A549 (cell line): ENCODE results near the gene PAM16. TPM values are rescaled to one million over a fixed set of nuclear protein-coding genes. Genes with fewer than 3 reads are reported as not detected.

Experiments
- ATAC-seq, 2 experiments: fragments of 200-7000 bp in 1 of 2; fragments of >200 bp in 1 of 2; cut with Nextera tagmentation in 1 of 2; cut with Tn5 transposase in 1 of 2; 3 replicates each; pipeline versions ENCODE4 v1.8.0 to v1.9.1; 2018 to 2020; ENCODE audit warnings: mild to moderate bottlenecking in 1 of 2, moderate library complexity in 1 of 2
- CTCF ChIA-PET: fragments of 300-600 bp; sonication (Branson Sonifier 250); formaldehyde crosslinking; extraction: SDS; loops from one replicate; lab custom pipeline; 2021; ENCODE audit warnings: antibody characterized with exemption, inconsistent platforms; lab: Yijun Ruan, JAX
- POLR2A ChIA-PET: fragments of 350-600 bp; formaldehyde crosslinking; extraction: SDS; loops from one replicate; lab custom pipeline; 2021; ENCODE audit warnings: antibody characterized with exemption, inconsistent platforms; lab: Yijun Ruan, JAX
- DNase-seq, 2 experiments: peaks; one replicate each; pipeline versions ENCODE4 v3.0.0 to v3.0.0-alpha.2; 2011 to 2016; ENCODE audit warnings: low read depth in 1 of 2, low spot score in 1 of 2
- FAIRE-seq: peaks from 2 replicates; lab custom pipeline; 2011; peaks lifted over from hg19 to GRCh38; lab: Jason Lieb, UNC
- H3K27ac ChIP-seq, 2 experiments: fragments of >200 bp; sonication (Bioruptor Twin); formaldehyde crosslinking; 3 replicates each; pipeline ENCODE4 v1.5.1; 2016 to 2017
- H3K4me1 ChIP-seq: fragments of >200 bp; sonication (Bioruptor Twin); formaldehyde crosslinking; 3 replicates; pipeline ENCODE4 v1.6.1; 2016
- H3K4me2 ChIP-seq: fragments of >200 bp; sonication (Bioruptor Twin); formaldehyde crosslinking; 3 replicates; pipeline ENCODE4 v1.6.1; 2016
- H3K4me3 ChIP-seq: fragments of >200 bp; sonication (Bioruptor Twin); formaldehyde crosslinking; 3 replicates; pipeline ENCODE4 v1.5.1; 2016
- H3K9me3 ChIP-seq: fragments of >200 bp; sonication (Bioruptor Twin); formaldehyde crosslinking; 3 replicates; pipeline ENCODE4 v1.6.1; 2016
- ATOH8 ChIP-seq: fragments of 250-450 bp; sonication (Bioruptor Pico); IDR thresholded peaks from 2 replicates; pipeline ENCODE4 v1.5.0; 2020; ENCODE audit warnings: low read depth, mild to moderate bottlenecking, moderate library complexity
- BCL3 ChIP-seq: fragments of >200 bp; sonication (Bioruptor Twin); formaldehyde crosslinking; IDR thresholded peaks from 3 replicates; pipeline ENCODE4 v1.6.1; 2016
- CBX8 ChIP-seq: fragments of 200-600 bp; sonication (generic); IDR thresholded peaks from 2 replicates; pipeline ENCODE4 v1.6.1; 2016
- CHD4 ChIP-seq: fragments of 200-600 bp; sonication (generic); IDR thresholded peaks from 2 replicates; pipeline ENCODE4 v1.6.1; 2016; ENCODE audit warnings: antibody characterized with exemption, mild to moderate bottlenecking, borderline replicate concordance
- ELK1 ChIP-seq: fragments of 150-350 bp; IDR thresholded peaks from 2 replicates; pipeline ENCODE4 v1.6.1; 2014; ENCODE audit warnings: low read depth, mild to moderate bottlenecking, low read length
- JUN ChIP-seq, 2 experiments: fragments of >200 bp; sonication (Bioruptor Twin); formaldehyde crosslinking; IDR thresholded peaks; 2 replicates in 1 of 2; 3 replicates in 1 of 2; pipeline ENCODE4 v1.6.1; 2016 to 2017
- JUNB ChIP-seq: fragments of >200 bp; sonication (Bioruptor Twin); formaldehyde crosslinking; IDR thresholded peaks from 2 replicates; pipeline ENCODE4 v1.6.1; 2016
- KDM5A ChIP-seq: fragments of 200-600 bp; sonication (generic); IDR thresholded peaks from 2 replicates; pipeline ENCODE4 v1.6.1; 2016; ENCODE audit warnings: antibody characterized with exemption, mild to moderate bottlenecking
- NPAS2 ChIP-seq: fragments of 250-450 bp; sonication (Bioruptor Pico); IDR thresholded peaks from 2 replicates; pipeline ENCODE4 v1.8.0; 2022; ENCODE audit warnings: mild to moderate bottlenecking, moderate library complexity, borderline replicate concordance
- PBX3 ChIP-seq: IDR thresholded peaks from 2 replicates; pipeline ENCODE4 v1.6.1; 2012
- PHF8 ChIP-seq: fragments of 200-600 bp; sonication (generic); IDR thresholded peaks from 2 replicates; pipeline ENCODE4 v1.6.1; 2016; ENCODE audit warnings: low read depth, mild to moderate bottlenecking, antibody characterized with exemption, moderate library complexity, borderline replicate concordance
- POLR2AphosphoS2 ChIP-seq: conservative IDR thresholded peaks from 2 replicates; pipeline ENCODE4 v1.6.1; 2012; ENCODE audit warnings: low read length, improper control_type of control experiment, inconsistent platforms
- RAD21 ChIP-seq, 2 experiments: fragments of >200 bp in 1 of 2; sonication (Bioruptor Twin) in 1 of 2; formaldehyde crosslinking in 1 of 2; IDR thresholded peaks in 1 of 2; conservative IDR thresholded peaks in 1 of 2; 2 replicates in 1 of 2; 3 replicates in 1 of 2; pipeline ENCODE4 v1.6.1; 2012 to 2018; ENCODE audit warnings: inconsistent platforms in 1 of 2
- RARB ChIP-seq: fragments of 250-450 bp; sonication (Bioruptor Pico); IDR thresholded peaks from 2 replicates; pipeline ENCODE4 v1.8.0; 2021; ENCODE audit warnings: mild to moderate bottlenecking, moderate library complexity
- RCOR1 ChIP-seq: fragments of 150-350 bp; IDR thresholded peaks from 2 replicates; pipeline ENCODE4 v1.6.1; 2014; ENCODE audit warnings: antibody characterized with exemption, low read length, low read depth
- SREBF2 ChIP-seq: fragments of 450-650 bp; IDR thresholded peaks from 2 replicates; pipeline ENCODE4 v1.6.1; 2014; ENCODE audit warnings: mild to moderate bottlenecking, moderate library complexity
- TP53 ChIP-seq: fragments of 250-450 bp; sonication (Bioruptor Pico); IDR thresholded peaks from 2 replicates; pipeline ENCODE4 v1.5.0; 2021; ENCODE audit warnings: mild to moderate bottlenecking, moderate library complexity
- USF2 ChIP-seq: fragments of 450-650 bp; IDR thresholded peaks from 2 replicates; pipeline ENCODE4 v1.6.1; 2014; ENCODE audit warnings: antibody characterized with exemption
- ZC3H11A ChIP-seq: fragments of 450-650 bp; IDR thresholded peaks from 2 replicates; pipeline ENCODE4 v1.6.1; 2014; ENCODE audit warnings: antibody characterized with exemption, mild to moderate bottlenecking
- ZNF302 ChIP-seq: fragments of 250-450 bp; sonication (Bioruptor Pico); IDR thresholded peaks from 2 replicates; pipeline ENCODE4 v1.9.0; 2021; ENCODE audit warnings: inconsistent platforms, mild to moderate bottlenecking, moderate library complexity
- whole genome bisulfite sequencing: methylation state at CpG from one replicate; pipeline ENCODE4 v1.1.6; 2017; ENCODE audit errors: missing lambda C conversion rate; 5-methylcytosine and 5-hydroxymethylcytosine counted together
- polyA plus RNA-seq, 4 experiments: library from polyadenylated mRNA; depleted of rRNA in 3 of 4; stranded (reverse); fragments of >200 nt; fragmentation: RNase III in 1 of 4; extraction: RNeasy Plus Mini Kit Qiagen cat#74134 plus additional on column Dnase treatment in 1 of 4; gene quantifications; 2 replicates in 3 of 4; 3 replicates in 1 of 4; pipeline ENCODE4 v1.2.3, GENCODE V29; 2011 to 2017

PAM16 gene
- polyA plus RNA-seq, 2 of the 4 experiments (the other 2 are of a cell fraction), result 55.1 to 59.1 TPM

GRCh38 chr16:4347765-4348509 lies 3.2 kb downstream of the PAM16 start:
- H3K4me2 ChIP-seq, result no peak overlapping the region
- no peak overlapping the region for H3K27ac ChIP-seq
- POLR2A ChIA-PET, result no interaction called here

GRCh38 chr16:4347010-4347409 lies 4.1 kb downstream of the PAM16 start:
- TF ChIP-seq POLR2AphosphoS2, result no peak
- no peak for TF ChIP-seq SREBF2
- TF ChIP-seq NPAS2 (CRISPR knock-in tag), result no peak
- TF ChIP-seq USF2, result no peak
- POLR2A ChIA-PET, result interaction anchor here (1.7 kb wide), 1 partner anchor 11 kb away, joined by 4 read pairs; no protein-coding TSS in a partner anchor
- CTCF ChIA-PET, result interaction anchor here (0.9 to 12.6 kb wide), 12 partner anchors 8 to 94 kb away, joined by 3 to 231 read pairs (median 4); no protein-coding TSS in a partner anchor
- no peak overlapping the region for H3K4me2 ChIP-seq
- ATAC-seq, result no peak
- no peak for DNase-seq
- no peak overlapping the region for H3K4me3 ChIP-seq
- H3K4me1 ChIP-seq, result peaks cover 35% of the 10 kb centered on the region
- H3K27ac ChIP-seq, result no peak overlapping the region
- WGBS, result 85% methylated on average over 8 of the region's 8 CpGs
- FAIRE-seq, result no peak
- no peaks in the 10 kb centered on the region for H3K9me3 ChIP-seq

More at GRCh38 chr16:4347765-4348509, 3.2 kb downstream of the PAM16 start:
- CTCF ChIA-PET, result interaction anchor here (0.6 to 12.6 kb wide), 13 partner anchors 10 to 95 kb away, joined by 3 to 231 read pairs (median 4); no protein-coding TSS in a partner anchor
- no peaks in the 10 kb centered on the region for H3K9me3 ChIP-seq
- ATAC-seq, result no peak
- WGBS, result 86% methylated on average over 13 of the region's 17 CpGs
- DNase-seq, result no peak
- no peak for FAIRE-seq
- H3K4me1 ChIP-seq, result peaks cover 35% of the 10 kb centered on the region
- TF ChIP-seq JUNB, result no peak
- no peak for TF ChIP-seq JUN (IDR thresholded peaks at IDR 0.05)
- TF ChIP-seq BCL3, result no peak
- no peak for TF ChIP-seq PBX3
- no peak for TF ChIP-seq ELK1
- no peak for TF ChIP-seq CHD4
- TF ChIP-seq RAD21 (conservative IDR thresholded peaks at IDR 0.05 in 1 of 2, IDR thresholded peaks at IDR 0.05 in 1 of 2), result no peak
- no peak for TF ChIP-seq RARB (CRISPR knock-in tag)
- TF ChIP-seq ATOH8 (CRISPR knock-in tag), result no peak
- TF ChIP-seq KDM5A, result no peak
- TF ChIP-seq NPAS2 (CRISPR knock-in tag), result no peak
- no peak for TF ChIP-seq SREBF2
- no peak for TF ChIP-seq ZNF302 (CRISPR knock-in tag)
- no peak for TF ChIP-seq CBX8
- no peak for TF ChIP-seq PHF8
- TF ChIP-seq TP53 (CRISPR knock-in tag), result no peak
- TF ChIP-seq ZC3H11A, result no peak
- TF ChIP-seq RCOR1, result no peak
- H3K4me3 ChIP-seq, result no peak overlapping the region
